HK-2 (cell line): ENCODE data around the gene TNPO3.

Experiments used
- DNase-seq: peaks from one replicate; pipeline ENCODE4 v3.0.0-alpha.2; 2018; ENCODE audit not compliant: unreplicated experiment

The TNPO3 gene

DNA sequence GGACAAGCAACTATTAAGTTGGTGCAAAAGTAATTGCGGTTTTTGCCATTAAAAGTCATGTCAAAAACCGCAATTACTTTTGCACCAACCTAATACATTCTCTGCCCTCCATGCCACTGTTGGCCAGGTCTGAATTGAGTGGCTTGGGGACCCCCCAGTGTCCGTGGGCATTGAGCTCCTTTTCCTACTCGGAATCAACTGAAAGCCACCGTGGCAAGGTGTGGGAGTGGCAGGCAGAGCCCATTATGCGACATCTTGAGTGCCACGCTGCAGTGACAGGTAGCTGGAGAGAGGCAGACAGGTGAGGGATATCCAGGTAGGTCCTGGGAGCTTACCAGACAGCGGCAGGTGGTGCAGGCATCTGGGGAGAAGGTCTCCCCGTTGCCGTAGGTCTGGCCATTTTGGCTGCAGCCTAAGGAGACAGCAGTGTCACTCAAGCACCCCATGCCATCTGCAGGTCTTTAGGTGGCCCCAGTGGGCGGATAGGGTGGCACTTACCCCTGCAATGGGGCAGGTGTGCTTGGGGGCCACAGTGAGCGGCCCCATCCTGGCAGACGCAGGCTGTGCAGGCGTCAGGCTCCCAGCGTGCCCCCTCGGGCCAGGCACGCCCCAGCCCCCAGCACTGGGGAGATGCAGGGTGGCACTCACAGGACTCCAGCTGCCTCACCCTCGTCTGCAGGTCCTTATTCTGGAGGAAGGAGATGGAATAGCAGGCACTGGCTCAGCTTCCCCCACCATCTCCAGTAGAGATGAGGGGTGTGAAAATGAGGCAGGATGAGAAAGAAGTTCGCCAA, 147.9 kb downstream of the TNPO3 start:
- DNase-seq = no peak

DNA sequence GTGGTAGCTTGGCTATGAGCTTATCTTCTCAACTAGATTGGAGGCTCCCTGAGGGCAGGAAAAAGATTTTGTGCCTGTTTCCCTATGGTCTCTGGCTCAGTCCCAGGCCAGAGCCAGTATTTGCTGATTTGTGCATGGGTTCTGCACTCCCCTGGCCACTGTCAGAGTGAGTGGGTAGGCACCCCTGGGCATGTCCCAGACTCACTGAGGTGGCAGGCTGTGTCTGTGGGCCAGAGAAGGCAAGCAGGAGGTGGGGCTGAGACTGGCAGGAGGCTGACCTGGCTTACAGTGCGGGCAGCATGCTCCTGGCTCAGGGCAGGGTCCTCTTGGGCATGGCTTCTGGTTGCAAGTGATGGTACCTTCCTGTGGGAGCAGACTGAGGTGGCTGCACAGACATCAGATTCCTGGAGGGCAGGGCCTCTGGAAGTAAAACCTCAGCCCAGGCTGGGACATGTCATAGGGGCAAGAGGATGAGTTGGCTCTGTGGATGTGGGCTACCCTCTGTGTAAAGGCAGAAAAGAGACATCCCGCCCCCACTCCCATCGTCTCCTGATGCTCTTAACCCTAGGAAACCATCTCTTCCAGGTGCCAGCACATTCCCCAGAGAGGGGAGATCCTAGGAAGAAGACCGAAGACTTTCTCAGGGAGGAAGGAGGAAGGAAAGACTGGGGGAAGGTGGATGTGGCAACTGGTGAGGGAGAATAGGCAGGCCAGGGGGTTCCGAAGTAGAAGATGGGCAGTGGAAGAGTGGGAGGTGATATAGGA, 148.7 kb downstream of the TNPO3 start:
- no peak for DNase-seq

GRCh38 chr7:128904381-128905197, 150.3 kb downstream of the TNPO3 start:
- no peak for DNase-seq
